ENCODE results near the gene DOCK10. TPM values are rescaled to one million over a fixed set of nuclear protein-coding genes. Genes with fewer than 3 reads are reported as not detected.

Gene DOCK10
- total RNA-seq, 1 experiment from 2014 or later = 2.9 TPM

Small RNA genes lying within 50 kb of the gene (microRNA-seq; reads per million reads assigned to microRNA genes)
- not detected for gene MIR4439 (ENCODE audit: borderline number of aligned reads)
